HepG2 (cell line): ENCODE measurements around the gene ABCC5. TPM values are rescaled to one million over a fixed set of nuclear protein-coding genes. Genes with fewer than 3 reads are reported as not detected.

Source experiments
- ARNT ChIP-seq: fragments of 450-650 bp; IDR thresholded peaks from 2 replicates; pipeline ENCODE4 v1.6.1; 2017
- CEBPG ChIP-seq: IDR thresholded peaks from 2 replicates; pipeline ENCODE4 v1.6.1; 2016
- KIAA2018 ChIP-seq: sonication (generic); formaldehyde crosslinking; IDR thresholded peaks from 2 replicates; pipeline ENCODE4 v1.5.0; 2020; ENCODE audit warnings: mild to moderate bottlenecking, missing genetic modification reagents, borderline replicate concordance
- LCORL ChIP-seq, 2 experiments: fragments of 450-650 bp in 1 of 2; sonication (generic) in 1 of 2; formaldehyde crosslinking in 1 of 2; IDR thresholded peaks; 2 replicates each; pipeline versions ENCODE4 v1.5.0 to v1.6.1; 2017 to 2020; ENCODE audit warnings: antibody characterized with exemption in 1 of 2, missing genetic modification reagents in 1 of 2
- PBX3 ChIP-seq: sonication (generic); formaldehyde crosslinking; IDR thresholded peaks from 2 replicates; pipeline ENCODE4 v1.8.1; 2023; ENCODE audit warnings: missing genetic modification reagents, inconsistent platforms, borderline replicate concordance
- PCBP2 ChIP-seq: fragments of 200-400 bp; formaldehyde crosslinking; optimal IDR thresholded peaks from 2 replicates; pipeline ENCODE3; 2018; ENCODE audit warnings: low read length, low read depth; ENCODE audit not compliant: poor library complexity, severe bottlenecking
- PRPF4 ChIP-seq: fragments of 200-400 bp; formaldehyde crosslinking; IDR thresholded peaks from 2 replicates; pipeline ENCODE4 v1.6.1; 2016; ENCODE audit warnings: low read length, low read depth; ENCODE audit not compliant: poor library complexity, severe bottlenecking
- ZBTB39 ChIP-seq: sonication (generic); formaldehyde crosslinking; IDR thresholded peaks from 2 replicates; pipeline ENCODE4 v1.5.0; 2020; ENCODE audit warnings: missing genetic modification reagents
- ZNF362 ChIP-seq: sonication (generic); formaldehyde crosslinking; IDR thresholded peaks from 2 replicates; pipeline ENCODE4 v1.4.0; 2020; ENCODE audit warnings: missing genetic modification reagents, mild to moderate bottlenecking, borderline replicate concordance
- ZNF512B ChIP-seq: sonication (generic); formaldehyde crosslinking; IDR thresholded peaks from 2 replicates; pipeline ENCODE4 v1.5.1; 2020; ENCODE audit warnings: missing genetic modification reagents, mild to moderate bottlenecking, borderline replicate concordance
- ZNF564 ChIP-seq: sonication (generic); formaldehyde crosslinking; IDR thresholded peaks from 2 replicates; pipeline ENCODE4 v1.8.1; 2023; ENCODE audit warnings: mild to moderate bottlenecking, missing genetic modification reagents
- ZNF619 ChIP-seq: sonication (generic); formaldehyde crosslinking; IDR thresholded peaks from 2 replicates; pipeline ENCODE4 v1.4.0; 2020; ENCODE audit warnings: mild to moderate bottlenecking, missing genetic modification reagents
- polyA plus RNA-seq, 8 experiments: library from polyadenylated mRNA; depleted of rRNA in 3 of 8; stranded (reverse) in 7 of 8; unstranded in 1 of 8; fragments of >200 nt; fragmentation: Illumina TruSeq in 4 of 8; extraction: Trizol in 4 of 8; gene quantifications; 2 replicates each; pipeline versions ENCODE4 v1.2.1 to v1.2.3, GENCODE V29; 2011 to 2016; ENCODE audit warnings: low read depth in 4 of 8, missing spikeins in 1 of 8, mixed read lengths in 1 of 8; ENCODE audit not compliant: insufficient read depth in 1 of 8
- total RNA-seq, 5 experiments: library from RNA; depleted of rRNA; stranded (reverse); fragments of >200 nt; fragmentation: Illumina TruSeq; extraction: Trizol; gene quantifications; 2 replicates each; pipeline ENCODE4 v1.2.3, GENCODE V29; 2016; ENCODE audit warnings: low read depth in 1 of 5

ABCC5 gene
- total and polyA plus RNA-seq, 2 of the 13 experiments (the other 11 are each of a cell fraction or from before 2014, with no cell fraction given), result 12.5 to 12.7 TPM

DNA sequence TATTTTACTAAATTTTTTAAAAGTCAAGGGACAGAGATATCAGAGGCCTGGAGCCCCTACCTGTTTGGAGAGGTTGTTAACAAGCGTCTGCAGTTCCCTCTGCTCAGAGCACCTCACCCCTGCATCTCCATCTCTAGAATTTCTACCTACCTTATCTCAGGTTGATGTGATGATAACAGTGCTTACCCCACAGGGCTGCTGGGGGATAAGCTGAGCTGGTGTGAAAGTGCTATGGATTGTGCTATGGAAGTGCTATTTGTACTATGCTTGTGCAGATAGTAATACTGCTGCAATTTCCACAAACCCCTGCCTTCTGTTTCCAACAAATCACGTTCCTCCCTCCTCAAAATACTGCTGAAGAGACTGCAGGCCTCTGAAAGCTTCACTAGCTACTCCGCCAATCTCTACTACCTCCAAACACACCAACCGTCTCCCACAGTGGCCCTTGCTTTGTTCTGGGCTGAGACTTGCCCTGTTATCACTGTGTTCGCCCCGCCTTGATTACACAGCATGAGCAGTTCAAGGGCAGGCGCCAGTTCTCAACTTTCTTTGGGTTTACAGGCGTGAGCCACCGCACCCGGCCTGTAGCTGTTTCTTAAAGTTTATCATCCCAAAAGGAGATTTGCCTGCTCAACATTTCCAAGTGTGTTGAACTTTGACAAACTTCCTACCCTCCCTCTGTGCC, 104.6 kb downstream of the ABCC5 start (continued):
- TF ChIP-seq ZBTB39 (CRISPR knock-in tag), result no peak
- no peak for TF ChIP-seq ARNT
- TF ChIP-seq PBX3 (CRISPR knock-in tag), result no peak
- no peak for TF ChIP-seq PRPF4
- peak; percentile 100 for TF ChIP-seq ZNF564 (CRISPR knock-in tag)
- no peak for TF ChIP-seq LCORL (IDR thresholded peaks at IDR 0.05)
- TF ChIP-seq LCORL (CRISPR knock-in tag; IDR thresholded peaks at IDR 0.05), result no peak
- TF ChIP-seq KIAA2018 (CRISPR knock-in tag), result no peak
- no peak for TF ChIP-seq PCBP2
- no peak for TF ChIP-seq CEBPG (CRISPR knock-in tag)
- TF ChIP-seq ZNF362 (CRISPR knock-in tag), result no peak
- TF ChIP-seq ZNF619 (CRISPR knock-in tag), result no peak; the same call in 1 of the 2 replicates
- TF ChIP-seq ZNF512B, result no peak
